Ovary (tissue), 9 donors: Measurements from ENCODE around the gene QRICH1. TPM values are rescaled to one million over a fixed set of nuclear protein-coding genes. Genes with fewer than 3 reads are reported as not detected.
"Not testable (repeated sequence)": the region's sequence is repeated elsewhere in the genome, so short reads cannot be mapped to it uniquely, and the experiment has no call there.

ENCODE experiments used
- DNase-seq, 5 donors: peaks; one replicate each; pipeline ENCODE4 v3.0.0-alpha.2; 2019 to 2020
- H3K27ac ChIP-seq, 2 donors: fragments of 200-600 bp; one replicate each; pipeline versions ENCODE4 v1.5.1 to v1.8.0; 2019 to 2022
- H3K27me3 ChIP-seq: fragments of 200-600 bp; one replicate; pipeline ENCODE4 v1.8.0; 2022
- H3K36me3 ChIP-seq: fragments of 200-600 bp; sonication (generic); one replicate; pipeline ENCODE4 v1.5.1; 2019
- H3K4me1 ChIP-seq: one replicate; pipeline ENCODE4 v1.8.1; 2013; ENCODE audit warnings: mild to moderate bottlenecking, moderate library complexity; ENCODE audit not compliant: insufficient read depth
- H3K4me3 ChIP-seq: fragments of 200-600 bp; sonication (generic); one replicate; pipeline ENCODE4 v1.5.1; 2017
- H3K9me3 ChIP-seq, 2 donors: fragments of 200-600 bp in 1 of 2; sonication (generic) in 1 of 2; one replicate each; pipeline versions ENCODE4 v1.5.1 to v1.8.1; 2013 to 2019; ENCODE audit warnings: mild to moderate bottlenecking in 1 of 2, moderate library complexity in 1 of 2
- EP300 ChIP-seq: sonication (generic); formaldehyde crosslinking; IDR thresholded peaks from one replicate; pipeline ENCODE4 v1.6.1; 2017; ENCODE audit warnings: antibody characterized with exemption
- POLR2A ChIP-seq: fragments of 450-650 bp; IDR thresholded peaks from one replicate; pipeline ENCODE4 v1.6.1; 2017; ENCODE audit warnings: antibody characterized with exemption, mild to moderate bottlenecking, moderate library complexity
- WGBS, 3 donors: extraction: QIAGEN DNeasy Blood & Tissue Kit in 1 of 3; methylation state at CpG; one replicate each; pipeline versions ENCODE4 v1.1.5 to v1.1.7; 2013 to 2017; 5-methylcytosine and 5-hydroxymethylcytosine counted together
- intact Hi-C, 4 donors: fragments of 100-400 bp; cut with DNase I; formaldehyde crosslinking; loops; one replicate each; pipeline versions ENCODE4 v1.11.0 to v1.15.1; 2022 to 2023
- polyA plus RNA-seq, 2 donors: library from polyadenylated mRNA; stranded (reverse); fragments of 200-250 nt in 1 of 2; fragments of 350-450 nt in 1 of 2; fragmentation: Illumina TruSeq in 1 of 2; extraction: RNeasy Lipid Tissue Mini Kit (QIAGEN cat#74804) in 1 of 2; gene quantifications; one replicate each; pipeline ENCODE4 v1.2.3, GENCODE V29; 2013 to 2014
- total RNA-seq, 7 donors: library from RNA; depleted of rRNA in 2 of 7; stranded (reverse); fragments of >200 nt in 2 of 7; fragmentation: NEBNext Ultra II Directional in 3 of 7; extraction: Animal tissue kit (Norgen Biotek cat#: 25700) in 3 of 7; gene quantifications; one replicate each; pipeline versions ENCODE4 v1.1.0 to v1.2.4, GENCODE V29; 2016 to 2023
- TF ChIP-seq, protein P1 (sequence below), 3 donors: fragments of 450-650 bp in 2 of 3; fragments of 200-600 bp in 1 of 3; IDR thresholded peaks; one replicate each; pipeline versions ENCODE4 v1.5.1 to v1.8.0; 2016 to 2022; ENCODE audit warnings: antibody characterized with exemption in 3 of 3, mild to moderate bottlenecking in 1 of 3
- donor health status: DM: no; HTN: no; CAD: no; lungs with moderate emphysema.
- donor health status: DM: no; HTN: no; CAD: no.
- donor health status: Bipolar disorder and iron deficiency.
- donor health status: DM: yes; HTN: yes; CAD: no.
- donor health status: DM: no; HTN: no; CAD: no.
- donor health status: DM: yes; HTN: yes; CAD: no.

Gene QRICH1
- total and polyA plus RNA-seq, 9 donors: 46.2 to 104 (median 82.8) TPM

GRCh38 chr3:49009396-49009795 is 84.5 kb downstream of the QRICH1 start:
- no peak overlapping the region for H3K4me3 ChIP-seq
- no peak overlapping the region for H3K27ac ChIP-seq
- no peaks in the 10 kb centered on the region for H3K36me3 ChIP-seq
- no peaks in the 10 kb centered on the region for H3K27me3 ChIP-seq
- H3K9me3 ChIP-seq: no peaks in the 10 kb centered on the region
- DNase-seq: no peak
- 43 to 54% (median 43%) methylated on average over 3 of the region's 3 CpGs for WGBS, 3 donors
- TF ChIP-seq, protein P1, sequence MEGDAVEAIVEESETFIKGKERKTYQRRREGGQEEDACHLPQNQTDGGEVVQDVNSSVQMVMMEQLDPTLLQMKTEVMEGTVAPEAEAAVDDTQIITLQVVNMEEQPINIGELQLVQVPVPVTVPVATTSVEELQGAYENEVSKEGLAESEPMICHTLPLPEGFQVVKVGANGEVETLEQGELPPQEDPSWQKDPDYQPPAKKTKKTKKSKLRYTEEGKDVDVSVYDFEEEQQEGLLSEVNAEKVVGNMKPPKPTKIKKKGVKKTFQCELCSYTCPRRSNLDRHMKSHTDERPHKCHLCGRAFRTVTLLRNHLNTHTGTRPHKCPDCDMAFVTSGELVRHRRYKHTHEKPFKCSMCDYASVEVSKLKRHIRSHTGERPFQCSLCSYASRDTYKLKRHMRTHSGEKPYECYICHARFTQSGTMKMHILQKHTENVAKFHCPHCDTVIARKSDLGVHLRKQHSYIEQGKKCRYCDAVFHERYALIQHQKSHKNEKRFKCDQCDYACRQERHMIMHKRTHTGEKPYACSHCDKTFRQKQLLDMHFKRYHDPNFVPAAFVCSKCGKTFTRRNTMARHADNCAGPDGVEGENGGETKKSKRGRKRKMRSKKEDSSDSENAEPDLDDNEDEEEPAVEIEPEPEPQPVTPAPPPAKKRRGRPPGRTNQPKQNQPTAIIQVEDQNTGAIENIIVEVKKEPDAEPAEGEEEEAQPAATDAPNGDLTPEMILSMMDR (IDR thresholded peaks at IDR 0.05): no peak
- TF ChIP-seq POLR2A (no peak), EP300 (no peak)
- H3K4me1 ChIP-seq: peaks cover 8% of the 10 kb centered on the region
- intact Hi-C loops: no loop called here

- H3K27ac ChIP-seq: peak overlapping the region in 1 of 2 donors; percentile 91
- intact Hi-C loops, DNase-seq, H3K4me1 ChIP-seq, H3K27me3 ChIP-seq, H3K9me3 ChIP-seq, H3K36me3 ChIP-seq, H3K4me3 ChIP-seq: not testable (repeated sequence)
- 78 to 82% (median 82%) methylated on average over 5 of the region's 5 CpGs for whole genome bisulfite sequencing, 3 donors
These were observed 85.2 kb downstream of the QRICH1 start for GRCh38 chr3:49008627-49009026.

- H3K27me3 ChIP-seq: no peaks in the 10 kb centered on the region
- H3K4me1 ChIP-seq: peaks cover 6% of the 10 kb centered on the region
- peak; percentile 92 to 95 (median 94) for DNase-seq
- H3K4me3 ChIP-seq: peak overlapping the region; percentile 69
- no peaks in the 10 kb centered on the region for H3K9me3 ChIP-seq
- peak overlapping the region; percentile 91 to 97 for H3K27ac ChIP-seq
- H3K36me3 ChIP-seq: no peaks in the 10 kb centered on the region
- intact Hi-C loops: loop anchor here in 1 of 4 donors (2.0 kb wide), 1 partner anchor 17 kb away; the partner anchor contains the start of gene P4HTM
- WGBS, 3 donors: 4 to 9% (median 4%) methylated on average over 41 of the region's 41 CpGs
- TF ChIP-seq POLR2A (no peak), EP300 (no peak)
- TF ChIP-seq, protein P1 (IDR thresholded peaks at IDR 0.05): no peak
These were observed 85.9 kb downstream of the QRICH1 start for GRCh38 chr3:49007771-49008528.

GRCh38 chr3:49007068-49007770 is 86.7 kb downstream of the QRICH1 start, which contains the start of gene WDR6:
Gene WDR6 (plus strand): TSS chr3:49007391. CDS start chr3:49007432, 41 bp downstream.
- Histone ChIP-seq H3K27ac (peak within 1 kb of the TSS; percentile 91 to 97), H3K36me3 (no peaks in the 10 kb centered on the region), H3K27me3 (no peaks in the 10 kb centered on the region), H3K9me3 (no peaks in the 10 kb centered on the region), H3K4me1 (peaks cover 6% of the 10 kb centered on the region), H3K4me3 (peak within 1 kb of the TSS; percentile 69)
- DNase-seq: peak; percentile 98 to 99 (median 98)
- WGBS, 3 donors: 0 to 1% (median 0%) methylated on average over 53 to 65 of the region's 65 CpGs
- intact Hi-C loops: loop anchor here in 1 of 4 donors (2.0 kb wide), 1 partner anchor 16 kb away; the partner anchor contains the start of gene P4HTM
- TF ChIP-seq, protein P1 (IDR thresholded peaks at IDR 0.05): peak; percentile 10 to 71 (median 52)
- TF ChIP-seq POLR2A (peak; percentile 62), EP300 (peak; percentile 54)
